Vagina (tissue), 2 donors: Measurements from ENCODE around the gene CCDC34. TPM values are rescaled to one million over a fixed set of nuclear protein-coding genes. Genes with fewer than 3 reads are reported as not detected.

ENCODE experiments used
- DNase-seq, 2 donors: peaks; one replicate each; pipeline ENCODE4 v3.0.0-alpha.2; 2017; ENCODE audit errors: extremely low spot score in 2 of 2
- H3K27ac ChIP-seq: fragments of 200-600 bp; sonication (generic); one replicate; pipeline ENCODE4 v1.5.1; 2019
- H3K27me3 ChIP-seq: fragments of 200-600 bp; sonication (generic); one replicate; pipeline ENCODE4 v1.5.1; 2019
- H3K36me3 ChIP-seq, 2 donors: fragments of 200-600 bp; sonication (generic); one replicate each; pipeline ENCODE4 v1.5.1; 2017 to 2019
- H3K4me1 ChIP-seq: fragments of 200-600 bp; sonication (generic); one replicate; pipeline ENCODE4 v1.5.1; 2019
- H3K4me3 ChIP-seq, 2 donors: fragments of 200-600 bp; sonication (generic); 1 replicate in 1 of 2; 2 replicates in 1 of 2; pipeline ENCODE4 v1.5.1; 2016 to 2019
- H3K9me3 ChIP-seq: fragments of 200-600 bp; sonication (generic); one replicate; pipeline ENCODE4 v1.5.1; 2019
- POLR2A ChIP-seq, 2 donors: fragments of 450-650 bp; IDR thresholded peaks; one replicate each; pipeline ENCODE4 v1.6.1; 2017; ENCODE audit warnings: antibody characterized with exemption in 2 of 2, mild to moderate bottlenecking in 2 of 2, moderate library complexity in 2 of 2
- POLR2AphosphoS5 ChIP-seq, 2 donors: sonication (generic); formaldehyde crosslinking; IDR thresholded peaks; one replicate each; pipeline ENCODE4 v1.9.0; 2017; ENCODE audit warnings: antibody characterized with exemption in 2 of 2, mild to moderate bottlenecking in 2 of 2, low read depth in 1 of 2; ENCODE audit not compliant: insufficient read depth in 1 of 2
- intact Hi-C: fragments of 100-400 bp; cut with DNase I; formaldehyde crosslinking; loops from one replicate; pipeline ENCODE4 v1.15.1; 2023
- total RNA-seq: library from RNA; depleted of rRNA; stranded (reverse); fragments of >200 nt; gene quantifications from one replicate; pipeline ENCODE4 v1.2.3, GENCODE V29; 2016
- TF ChIP-seq, protein P1 (sequence below), 3 experiments: fragments of 450-650 bp in 2 of 3; fragments of 200-600 bp in 1 of 3; sonication (generic) in 1 of 3; IDR thresholded peaks; one replicate each; pipeline ENCODE4 v1.5.1; 2017 to 2019; ENCODE audit warnings: antibody characterized with exemption in 3 of 3, mild to moderate bottlenecking in 2 of 3, moderate library complexity in 2 of 3

Gene CCDC34
- total RNA-seq, 1 donor from 2014 or later: 4.7 TPM

DNA sequence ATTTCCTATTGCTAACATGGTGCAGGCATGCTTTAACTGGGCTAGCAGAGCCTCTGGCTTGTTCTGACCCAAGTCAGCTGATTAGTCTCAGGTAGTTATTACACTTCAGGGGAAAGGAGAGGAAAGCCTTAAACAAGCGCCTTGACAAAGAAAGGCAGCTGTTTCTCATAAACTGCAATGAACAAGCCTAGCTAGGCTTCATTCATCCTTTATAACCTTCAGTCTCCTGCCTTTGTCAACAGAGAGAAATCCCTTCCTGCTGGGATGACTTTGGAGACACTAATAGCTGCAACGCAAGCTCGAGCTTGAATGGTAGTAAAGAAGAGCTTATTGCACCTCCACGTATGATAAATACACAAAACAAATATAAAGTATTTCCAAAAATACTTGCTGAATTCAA lies 68.4 kb downstream of the CCDC34 start:
- TF ChIP-seq POLR2A (IDR thresholded peaks at IDR 0.05) (no peak), POLR2AphosphoS5 (IDR thresholded peaks at IDR 0.05; ENCODE audit: insufficient read depth in 1 of 2, low read depth in 1 of 2) (no peak)
- TF ChIP-seq, protein P1, sequence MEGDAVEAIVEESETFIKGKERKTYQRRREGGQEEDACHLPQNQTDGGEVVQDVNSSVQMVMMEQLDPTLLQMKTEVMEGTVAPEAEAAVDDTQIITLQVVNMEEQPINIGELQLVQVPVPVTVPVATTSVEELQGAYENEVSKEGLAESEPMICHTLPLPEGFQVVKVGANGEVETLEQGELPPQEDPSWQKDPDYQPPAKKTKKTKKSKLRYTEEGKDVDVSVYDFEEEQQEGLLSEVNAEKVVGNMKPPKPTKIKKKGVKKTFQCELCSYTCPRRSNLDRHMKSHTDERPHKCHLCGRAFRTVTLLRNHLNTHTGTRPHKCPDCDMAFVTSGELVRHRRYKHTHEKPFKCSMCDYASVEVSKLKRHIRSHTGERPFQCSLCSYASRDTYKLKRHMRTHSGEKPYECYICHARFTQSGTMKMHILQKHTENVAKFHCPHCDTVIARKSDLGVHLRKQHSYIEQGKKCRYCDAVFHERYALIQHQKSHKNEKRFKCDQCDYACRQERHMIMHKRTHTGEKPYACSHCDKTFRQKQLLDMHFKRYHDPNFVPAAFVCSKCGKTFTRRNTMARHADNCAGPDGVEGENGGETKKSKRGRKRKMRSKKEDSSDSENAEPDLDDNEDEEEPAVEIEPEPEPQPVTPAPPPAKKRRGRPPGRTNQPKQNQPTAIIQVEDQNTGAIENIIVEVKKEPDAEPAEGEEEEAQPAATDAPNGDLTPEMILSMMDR (IDR thresholded peaks at IDR 0.05): no peak
- no peaks in the 10 kb centered on the region for H3K27me3 ChIP-seq
- intact Hi-C loops: loop anchor here (5.0 kb wide), 1 partner anchor 112 kb away; no protein-coding TSS in a partner anchor
- H3K27ac ChIP-seq: no peak overlapping the region
- DNase-seq: no peak
- no peaks in the 10 kb centered on the region for H3K9me3 ChIP-seq
- no peaks in the 10 kb centered on the region for H3K4me1 ChIP-seq
- no peaks in the 10 kb centered on the region for H3K36me3 ChIP-seq
- no peak overlapping the region for H3K4me3 ChIP-seq

- intact Hi-C loops: no loop called here
- no peak for TF ChIP-seq POLR2AphosphoS5 (IDR thresholded peaks at IDR 0.05; ENCODE audit: insufficient read depth in 1 of 2, low read depth in 1 of 2)
- H3K4me1 ChIP-seq: no peaks in the 10 kb centered on the region
- no peaks in the 10 kb centered on the region for H3K36me3 ChIP-seq
- DNase-seq: no peak
- no peak overlapping the region for H3K27ac ChIP-seq
- H3K4me3 ChIP-seq: no peak overlapping the region
- H3K27me3 ChIP-seq: no peaks in the 10 kb centered on the region
- H3K9me3 ChIP-seq: no peaks in the 10 kb centered on the region
Observed at GRCh38 chr11:27293515-27294417, 69.2 kb downstream of the CCDC34 start.

DNA sequence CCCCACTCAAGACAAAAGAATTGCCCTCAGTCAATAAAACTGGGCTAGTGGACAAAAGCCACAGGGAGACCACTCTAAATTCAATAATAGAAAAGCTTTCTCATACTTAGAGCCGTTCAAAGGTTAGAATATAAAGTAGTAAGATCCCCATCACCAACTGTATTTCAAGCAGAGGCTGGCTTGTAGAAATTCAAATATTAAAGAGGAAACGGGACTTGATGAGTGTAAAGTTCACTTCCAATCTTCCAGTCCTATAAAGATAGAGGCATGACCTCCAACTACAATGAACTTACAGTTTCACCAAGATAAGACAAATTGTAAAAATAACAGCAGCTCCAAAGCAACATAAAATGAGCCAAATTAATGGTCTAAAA lies 70.4 kb downstream of the CCDC34 start:
- Histone ChIP-seq H3K4me1 (no peaks in the 10 kb centered on the region), H3K4me3 (no peak overlapping the region), H3K9me3 (no peaks in the 10 kb centered on the region), H3K27me3 (no peaks in the 10 kb centered on the region), H3K27ac (no peak overlapping the region), H3K36me3 (no peaks in the 10 kb centered on the region)
- TF ChIP-seq POLR2A (IDR thresholded peaks at IDR 0.05) (no peak), POLR2AphosphoS5 (IDR thresholded peaks at IDR 0.05; ENCODE audit: insufficient read depth in 1 of 2, low read depth in 1 of 2) (no peak)
- TF ChIP-seq, protein P1 (IDR thresholded peaks at IDR 0.05): no peak
- no peak for DNase-seq
- intact Hi-C loops: no loop called here

DNA sequence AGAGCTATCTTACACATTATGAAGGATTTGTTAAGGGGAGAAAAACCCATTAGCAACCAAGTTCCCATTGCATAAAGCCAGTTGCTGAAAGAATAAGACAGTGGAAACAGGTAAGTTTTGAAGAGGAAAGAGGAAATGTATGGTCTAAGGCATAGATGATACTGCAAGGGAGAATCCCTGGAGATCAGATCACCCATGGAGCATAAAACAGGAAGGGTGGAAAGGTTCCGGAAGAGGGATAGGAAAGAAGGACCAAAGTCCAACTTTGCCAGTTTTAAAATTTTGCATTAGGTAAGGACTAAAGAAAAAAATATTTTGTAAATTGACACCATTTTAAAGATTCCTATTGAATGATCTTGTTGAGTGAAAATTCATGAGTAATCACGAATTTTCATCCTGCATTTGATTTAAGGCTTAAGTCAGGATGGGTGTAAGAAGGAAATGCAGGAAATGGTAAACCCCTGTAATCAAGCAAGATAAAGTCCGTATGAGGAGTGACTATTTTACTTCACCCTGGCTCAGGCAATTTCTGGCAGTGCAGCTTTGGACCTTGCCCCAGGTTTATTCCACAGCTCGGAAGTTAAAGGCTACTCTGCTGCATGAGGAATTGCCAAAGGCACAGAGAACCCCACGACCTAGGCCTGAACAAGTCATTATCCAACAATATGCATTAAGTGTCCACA lies 70.9 kb downstream of the CCDC34 start:
- intact Hi-C loops: no loop called here
- H3K27ac ChIP-seq: no peak overlapping the region

GRCh38 chr11:27291302-27291889 lies 71.6 kb downstream of the CCDC34 start:
- Histone ChIP-seq H3K9me3 (no peaks in the 10 kb centered on the region), H3K4me1 (no peaks in the 10 kb centered on the region), H3K4me3 (no peak overlapping the region), H3K36me3 (no peaks in the 10 kb centered on the region), H3K27me3 (no peaks in the 10 kb centered on the region), H3K27ac (no peak overlapping the region)
- no peak for DNase-seq
- TF ChIP-seq POLR2AphosphoS5 (IDR thresholded peaks at IDR 0.05; ENCODE audit: insufficient read depth in 1 of 2, low read depth in 1 of 2) (no peak), POLR2A (IDR thresholded peaks at IDR 0.05) (no peak)
- TF ChIP-seq, protein P1 (IDR thresholded peaks at IDR 0.05): no peak
- intact Hi-C loops: no loop called here

More for the DNA sequence above, 70.9 kb downstream of the CCDC34 start:
- Histone ChIP-seq H3K4me3 (no peak overlapping the region), H3K4me1 (no peaks in the 10 kb centered on the region), H3K36me3 (no peaks in the 10 kb centered on the region), H3K27me3 (no peaks in the 10 kb centered on the region), H3K9me3 (no peaks in the 10 kb centered on the region)
- DNase-seq: no peak
- TF ChIP-seq POLR2A (IDR thresholded peaks at IDR 0.05) (no peak), POLR2AphosphoS5 (IDR thresholded peaks at IDR 0.05; ENCODE audit: insufficient read depth in 1 of 2, low read depth in 1 of 2) (no peak)
- TF ChIP-seq, protein P1 (IDR thresholded peaks at IDR 0.05): no peak
